Brain microvascular endothelial cell (primary cell): ENCODE results near the gene CD300LF.

Experiments
- DNase-seq: peaks from one replicate; pipeline ENCODE4 v3.0.0-alpha.2; 2020
- H3K27ac ChIP-seq: fragments of 250-450 bp; sonication (Bioruptor Pico); 2 replicates; pipeline ENCODE4 v1.5.1; 2020; ENCODE audit warnings: mild to moderate bottlenecking, moderate library complexity
- H3K27me3 ChIP-seq: fragments of 250-450 bp; sonication (Bioruptor Pico); replicated peaks from 2 replicates; pipeline ENCODE4 v1.5.1; 2020; ENCODE audit warnings: mild to moderate bottlenecking
- H3K36me3 ChIP-seq: fragments of 250-450 bp; sonication (Bioruptor Pico); replicated peaks from 2 replicates; pipeline ENCODE4 v1.5.1; 2020; ENCODE audit warnings: mild to moderate bottlenecking
- H3K4me3 ChIP-seq: 2 replicates; pipeline ENCODE4 v1.5.1; 2011; ENCODE audit warnings: low read depth, mild to moderate bottlenecking, control low read depth, low read length, moderate library complexity
- CTCF ChIP-seq: IDR thresholded peaks from 2 replicates; pipeline ENCODE4 v1.5.1; 2011; ENCODE audit warnings: low read depth, mild to moderate bottlenecking, moderate library complexity, low read length, control low read depth, inconsistent platforms; ENCODE audit errors: missing control alignments
- in situ Hi-C: cut with HindIII; loops from 2 replicates; pipeline ENCODE4 v1.10.0; 2017; ENCODE audit warnings: low sequenced_read_pairs, low pct_ligation_motif_present

The CD300LF gene

DNA sequence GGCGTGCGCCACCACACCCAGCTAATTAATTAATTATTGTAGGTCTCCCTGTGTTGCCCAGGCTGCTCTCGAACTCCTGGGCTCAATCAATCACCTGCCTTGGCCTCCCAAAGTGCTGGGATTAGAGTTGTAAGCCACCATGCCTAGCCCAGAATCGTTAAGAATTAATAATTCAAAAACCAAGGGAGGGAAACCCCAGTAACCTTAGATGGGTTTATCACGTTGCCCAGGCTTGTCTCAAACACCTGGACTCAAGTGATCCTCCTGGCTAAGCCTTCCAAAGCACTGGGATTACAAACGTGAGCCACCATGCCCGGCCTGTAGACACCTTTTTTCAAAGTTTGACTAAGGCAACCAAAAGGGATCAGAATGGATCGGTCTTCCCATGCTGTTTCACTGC lies 21.6 kb downstream of the CD300LF start:
- Histone ChIP-seq H3K4me3 (no peak overlapping the region), H3K27me3 (no peaks in the 10 kb centered on the region), H3K27ac (no peak overlapping the region), H3K36me3 (no peaks in the 10 kb centered on the region)
- in situ Hi-C loops = no loop called here
- TF ChIP-seq CTCF = no peak
- DNase-seq = no peak

DNA sequence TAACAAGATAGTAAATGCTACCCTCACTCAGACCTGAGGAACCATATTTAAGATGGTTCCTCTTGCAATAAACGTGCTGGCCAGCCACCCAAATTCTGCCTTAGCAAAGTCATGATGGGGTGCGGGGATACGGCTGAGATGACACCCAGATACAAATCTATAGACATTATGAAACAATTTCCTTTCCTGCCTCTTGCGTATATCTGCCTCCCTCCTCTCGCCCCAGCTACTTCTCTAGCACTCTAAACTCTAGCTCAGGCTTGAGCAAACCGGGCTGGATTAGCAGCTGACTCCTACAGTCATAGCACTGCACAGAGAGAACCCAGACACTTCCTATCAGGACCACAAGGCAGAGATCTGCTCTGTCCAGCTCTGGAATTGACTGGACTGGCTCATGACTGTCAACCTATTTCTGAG lies 22.3 kb downstream of the CD300LF start:
- in situ Hi-C loops = no loop called here
- H3K27ac ChIP-seq = no peak overlapping the region
- H3K4me3 ChIP-seq = no peak overlapping the region
- H3K27me3 ChIP-seq = no peaks in the 10 kb centered on the region
- no peaks in the 10 kb centered on the region for H3K36me3 ChIP-seq
- no peak for TF ChIP-seq CTCF
- no peak for DNase-seq

- in situ Hi-C loops = no loop called here
- no peak for TF ChIP-seq CTCF
- no peak for DNase-seq
- no peaks in the 10 kb centered on the region for H3K27me3 ChIP-seq
- no peak overlapping the region for H3K4me3 ChIP-seq
- no peak overlapping the region for H3K27ac ChIP-seq
- H3K36me3 ChIP-seq = no peaks in the 10 kb centered on the region
These were observed 24.8 kb downstream of the CD300LF start for GRCh38 chr17:74687886-74688285.

GRCh38 chr17:74686761-74687160 lies 26.0 kb downstream of the CD300LF start:
- Histone ChIP-seq H3K4me3 (no peak overlapping the region), H3K36me3 (no peaks in the 10 kb centered on the region), H3K27ac (no peak overlapping the region), H3K27me3 (no peaks in the 10 kb centered on the region)
- no peak for TF ChIP-seq CTCF
- in situ Hi-C loops = no loop called here
- no peak for DNase-seq

DNA sequence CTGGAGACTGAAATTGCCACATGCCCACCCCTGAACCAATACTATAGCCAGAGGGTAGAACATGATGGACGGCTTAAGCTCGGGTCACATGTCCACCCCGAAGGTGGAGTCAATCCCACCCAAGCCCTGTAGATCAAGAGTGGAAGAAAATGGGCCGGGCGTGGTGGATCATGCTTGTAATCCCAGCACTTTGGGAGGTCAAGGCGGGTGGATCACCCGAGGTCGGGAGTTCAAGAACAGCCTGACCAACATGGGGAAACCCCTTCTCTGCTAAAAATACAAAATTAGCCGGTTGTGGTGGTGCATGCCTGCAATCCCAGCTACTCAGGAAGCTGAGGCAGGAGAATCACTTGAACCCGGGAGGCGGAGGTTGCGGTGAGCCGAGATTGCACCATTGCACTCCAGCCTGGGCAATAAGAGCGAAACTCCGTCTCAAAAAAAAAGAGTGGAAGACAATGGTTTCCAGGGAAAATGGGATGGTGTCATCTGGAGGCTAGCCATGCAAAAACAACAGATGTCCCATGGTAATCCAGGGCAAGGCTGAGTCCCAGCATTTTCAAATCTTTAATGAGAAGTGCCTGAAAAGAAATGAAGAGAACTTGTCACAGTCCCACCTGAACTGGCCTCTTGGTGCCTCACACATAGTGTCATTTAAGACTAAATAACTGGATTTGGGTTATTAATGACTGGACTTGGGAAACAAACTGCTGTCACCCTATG lies 30.1 kb downstream of the CD300LF start:
- H3K27me3 ChIP-seq = no peaks in the 10 kb centered on the region
- DNase-seq = no peak
- H3K4me3 ChIP-seq = no peak overlapping the region

More for the DNA sequence above, 30.1 kb downstream of the CD300LF start:
- in situ Hi-C loops = no loop called here
- no peaks in the 10 kb centered on the region for H3K36me3 ChIP-seq
- no peak overlapping the region for H3K27ac ChIP-seq
- TF ChIP-seq CTCF = no peak
